Colonic mucosa (tissue), 4 donors: ENCODE measurements around the gene LDHAL6B. TPM values are rescaled to one million over a fixed set of nuclear protein-coding genes. Genes with fewer than 3 reads are reported as not detected.

Experiments
- DNase-seq: peaks from one replicate; pipeline ENCODE4 v3.0.0-alpha.2; 2020
- H3K27ac ChIP-seq: fragments of 200-600 bp; one replicate; pipeline ENCODE4 v1.8.0; 2021
- H3K27me3 ChIP-seq: fragments of 200-600 bp; one replicate; pipeline ENCODE4 v1.8.0; 2021
- H3K36me3 ChIP-seq: fragments of 200-600 bp; one replicate; pipeline ENCODE4 v1.8.0; 2021
- H3K4me1 ChIP-seq: fragments of 200-600 bp; one replicate; pipeline ENCODE4 v1.8.0; 2021; ENCODE audit warnings: mild to moderate bottlenecking
- H3K4me3 ChIP-seq: fragments of 200-600 bp; one replicate; pipeline ENCODE4 v1.8.0; 2021
- H3K9ac ChIP-seq, 2 donors: one replicate each; pipeline ENCODE4 v1.7.0; 2013; ENCODE audit warnings: control low read depth in 2 of 2, low read depth in 2 of 2, low read length in 2 of 2
- H3K9me3 ChIP-seq: fragments of 200-600 bp; one replicate; pipeline ENCODE4 v1.8.0; 2021
- intact Hi-C: fragments of 100-400 bp; cut with DNase I; formaldehyde crosslinking; loops from one replicate; pipeline ENCODE4 v1.14.1; 2022
- total RNA-seq, 2 donors: library from RNA; stranded (reverse); fragmentation: NEBNext Ultra II Directional in 1 of 2; extraction: Animal tissue kit (Norgen Biotek cat#: 25700) in 1 of 2; gene quantifications; one replicate each; pipeline ENCODE4 v1.2.1, GENCODE V29; 2021
- TF ChIP-seq, protein P1 (sequence below): fragments of 200-600 bp; IDR thresholded peaks from one replicate; pipeline ENCODE4 v1.8.0; 2022; ENCODE audit warnings: antibody characterized with exemption, mild to moderate bottlenecking
- donor health status: healthy.
- donor health status: DM: no; HTN: no; CAD: no.
- donor health status: DM: no; HTN: no; CAD: no.

Gene LDHAL6B
- total RNA-seq, 2 donors from 2014 or later = not detected

- Histone ChIP-seq H3K4me1 (no peaks in the 10 kb centered on the region), H3K27me3 (no peaks in the 10 kb centered on the region), H3K27ac (no peak overlapping the region), H3K9ac (no peak overlapping the region), H3K4me3 (no peak overlapping the region), H3K9me3 (no peaks in the 10 kb centered on the region), H3K36me3 (no peaks in the 10 kb centered on the region)
- DNase-seq = no peak
- TF ChIP-seq, protein P1, sequence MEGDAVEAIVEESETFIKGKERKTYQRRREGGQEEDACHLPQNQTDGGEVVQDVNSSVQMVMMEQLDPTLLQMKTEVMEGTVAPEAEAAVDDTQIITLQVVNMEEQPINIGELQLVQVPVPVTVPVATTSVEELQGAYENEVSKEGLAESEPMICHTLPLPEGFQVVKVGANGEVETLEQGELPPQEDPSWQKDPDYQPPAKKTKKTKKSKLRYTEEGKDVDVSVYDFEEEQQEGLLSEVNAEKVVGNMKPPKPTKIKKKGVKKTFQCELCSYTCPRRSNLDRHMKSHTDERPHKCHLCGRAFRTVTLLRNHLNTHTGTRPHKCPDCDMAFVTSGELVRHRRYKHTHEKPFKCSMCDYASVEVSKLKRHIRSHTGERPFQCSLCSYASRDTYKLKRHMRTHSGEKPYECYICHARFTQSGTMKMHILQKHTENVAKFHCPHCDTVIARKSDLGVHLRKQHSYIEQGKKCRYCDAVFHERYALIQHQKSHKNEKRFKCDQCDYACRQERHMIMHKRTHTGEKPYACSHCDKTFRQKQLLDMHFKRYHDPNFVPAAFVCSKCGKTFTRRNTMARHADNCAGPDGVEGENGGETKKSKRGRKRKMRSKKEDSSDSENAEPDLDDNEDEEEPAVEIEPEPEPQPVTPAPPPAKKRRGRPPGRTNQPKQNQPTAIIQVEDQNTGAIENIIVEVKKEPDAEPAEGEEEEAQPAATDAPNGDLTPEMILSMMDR = no peak
- intact Hi-C loops = no loop called here
Observed at GRCh38 chr15:59237119-59237855, 30.6 kb downstream of the LDHAL6B start.

DNA sequence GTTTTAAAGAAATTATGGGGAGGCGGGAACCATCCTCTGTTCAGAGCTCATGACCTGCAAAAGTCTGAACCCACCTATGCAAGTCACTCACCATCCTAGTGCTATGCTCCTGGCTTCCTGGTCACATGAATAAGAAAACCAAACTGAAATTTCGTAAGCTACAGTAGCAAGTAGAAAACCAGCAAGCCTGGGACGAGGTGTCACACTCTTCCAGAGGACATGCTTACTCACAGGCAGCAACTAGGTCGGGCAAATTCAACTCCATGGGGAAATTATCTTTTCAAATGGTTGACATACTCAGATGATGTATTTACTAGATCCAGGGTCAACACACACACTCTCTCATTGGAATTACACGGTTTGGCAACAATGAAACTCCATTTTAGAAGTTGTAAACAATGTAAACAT is 31.3 kb downstream of the LDHAL6B start:
- no peaks in the 10 kb centered on the region for H3K27me3 ChIP-seq
- intact Hi-C loops = no loop called here
- H3K4me3 ChIP-seq = no peak overlapping the region
- no peaks in the 10 kb centered on the region for H3K4me1 ChIP-seq
- TF ChIP-seq, protein P1 = no peak
- DNase-seq = no peak
- H3K36me3 ChIP-seq = no peaks in the 10 kb centered on the region
- H3K9me3 ChIP-seq = no peaks in the 10 kb centered on the region
- no peak overlapping the region for H3K9ac ChIP-seq
- no peak overlapping the region for H3K27ac ChIP-seq

DNA sequence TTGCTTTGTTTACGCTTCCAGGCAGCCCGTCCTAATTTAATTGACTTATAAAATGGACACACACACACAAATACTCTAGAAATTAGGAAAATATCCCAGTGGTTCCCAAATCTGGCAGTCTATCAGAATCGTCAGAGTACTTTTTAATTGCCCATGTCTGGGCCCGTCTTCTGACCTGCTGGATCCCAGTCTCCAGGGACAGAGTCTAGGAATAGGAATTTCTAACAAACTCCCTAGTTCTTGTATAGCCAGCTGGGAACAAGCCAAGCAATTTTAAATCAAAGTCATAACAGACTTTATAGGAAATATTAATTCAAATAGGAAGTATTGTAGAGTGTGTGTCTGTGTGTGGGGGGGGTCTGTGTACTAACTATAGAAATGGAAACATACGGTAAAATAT is 33.4 kb downstream of the LDHAL6B start:
- H3K4me3 ChIP-seq = no peak overlapping the region
- H3K27me3 ChIP-seq = no peaks in the 10 kb centered on the region
- no peaks in the 10 kb centered on the region for H3K9me3 ChIP-seq
- intact Hi-C loops = loop anchor here (10.0 kb wide), 1 partner anchor 135 kb away; the partner anchor contains the start of gene MYO1E
- no peak overlapping the region for H3K27ac ChIP-seq
- TF ChIP-seq, protein P1 = no peak
- DNase-seq = no peak
- H3K4me1 ChIP-seq = no peaks in the 10 kb centered on the region
- H3K9ac ChIP-seq = no peak overlapping the region
- H3K36me3 ChIP-seq = no peaks in the 10 kb centered on the region

DNA sequence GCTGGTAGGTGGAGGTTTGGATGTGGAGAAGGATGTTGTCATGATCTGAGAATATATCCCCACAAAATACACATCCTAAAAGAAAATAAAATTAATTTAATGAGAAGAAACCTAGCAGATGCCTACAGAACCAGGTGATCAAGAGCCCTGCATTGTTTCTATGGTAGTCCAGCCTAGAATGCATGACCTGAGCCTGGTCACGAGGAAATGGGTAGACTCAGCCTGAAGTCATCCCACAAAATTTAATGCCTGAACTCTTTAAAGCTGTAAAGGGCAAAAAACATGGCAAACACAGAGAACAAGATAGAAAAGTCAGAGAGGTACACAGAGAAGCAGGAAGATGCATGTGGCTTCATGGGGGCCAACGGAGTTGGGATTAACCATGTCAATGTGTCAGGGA is 36.0 kb downstream of the LDHAL6B start:
- TF ChIP-seq, protein P1 = no peak
- Histone ChIP-seq H3K9me3 (no peaks in the 10 kb centered on the region), H3K36me3 (no peaks in the 10 kb centered on the region), H3K27me3 (no peaks in the 10 kb centered on the region), H3K4me3 (no peak overlapping the region), H3K27ac (no peak overlapping the region), H3K4me1 (no peaks in the 10 kb centered on the region), H3K9ac (no peak overlapping the region)
- DNase-seq = no peak
- intact Hi-C loops = loop anchor here (10.0 kb wide), 1 partner anchor 132 kb away; the partner anchor contains the start of gene MYO1E

DNA sequence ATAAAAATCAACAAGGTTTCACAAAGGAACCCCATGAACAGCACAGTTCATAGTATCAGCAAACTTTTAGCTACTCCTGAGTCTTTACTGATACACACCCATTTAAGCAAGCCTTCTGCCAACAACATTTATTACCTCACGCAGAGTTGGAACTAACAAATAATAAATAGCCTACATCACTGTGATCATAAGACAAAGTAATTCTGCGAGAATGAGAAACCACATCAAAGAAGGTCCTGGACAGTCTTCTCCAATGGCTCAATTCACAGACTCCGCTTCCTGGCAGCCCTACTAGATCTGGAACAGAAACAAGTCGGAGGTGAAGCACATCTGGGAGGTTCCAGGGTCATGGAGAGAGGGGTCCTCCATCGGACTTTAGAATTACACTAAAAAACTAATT is 37.0 kb downstream of the LDHAL6B start:
- intact Hi-C loops = loop anchor here (10.0 kb wide), 1 partner anchor 131 kb away; the partner anchor contains the start of gene MYO1E
- DNase-seq = no peak
- Histone ChIP-seq H3K4me3 (no peak overlapping the region), H3K27ac (no peak overlapping the region), H3K9me3 (no peaks in the 10 kb centered on the region), H3K4me1 (no peaks in the 10 kb centered on the region), H3K27me3 (no peaks in the 10 kb centered on the region), H3K36me3 (no peaks in the 10 kb centered on the region), H3K9ac (no peak overlapping the region)
- TF ChIP-seq, protein P1 = no peak
